A673 (cell line): Measurements from ENCODE around the gene ABCA2.

Source experiments
- EZH2 ChIP-seq: fragments of 200-600 bp; sonication (generic); IDR thresholded peaks from 2 replicates; pipeline ENCODE4 v1.6.1; 2017; ENCODE audit warnings: borderline replicate concordance, low read depth, mild to moderate bottlenecking, mixed read lengths, antibody characterized with exemption, low read length; ENCODE audit not compliant: poor library complexity, severe bottlenecking
- TF ChIP-seq, protein P1 (sequence below): fragments of 300-800, 200-600 bp; sonication (generic); conservative IDR thresholded peaks from 2 replicates; pipeline ENCODE4 v1.5.1; 2017; ENCODE audit warnings: low read depth, mild to moderate bottlenecking, antibody characterized with exemption, low read length, moderate library complexity, mixed read lengths

DNA sequence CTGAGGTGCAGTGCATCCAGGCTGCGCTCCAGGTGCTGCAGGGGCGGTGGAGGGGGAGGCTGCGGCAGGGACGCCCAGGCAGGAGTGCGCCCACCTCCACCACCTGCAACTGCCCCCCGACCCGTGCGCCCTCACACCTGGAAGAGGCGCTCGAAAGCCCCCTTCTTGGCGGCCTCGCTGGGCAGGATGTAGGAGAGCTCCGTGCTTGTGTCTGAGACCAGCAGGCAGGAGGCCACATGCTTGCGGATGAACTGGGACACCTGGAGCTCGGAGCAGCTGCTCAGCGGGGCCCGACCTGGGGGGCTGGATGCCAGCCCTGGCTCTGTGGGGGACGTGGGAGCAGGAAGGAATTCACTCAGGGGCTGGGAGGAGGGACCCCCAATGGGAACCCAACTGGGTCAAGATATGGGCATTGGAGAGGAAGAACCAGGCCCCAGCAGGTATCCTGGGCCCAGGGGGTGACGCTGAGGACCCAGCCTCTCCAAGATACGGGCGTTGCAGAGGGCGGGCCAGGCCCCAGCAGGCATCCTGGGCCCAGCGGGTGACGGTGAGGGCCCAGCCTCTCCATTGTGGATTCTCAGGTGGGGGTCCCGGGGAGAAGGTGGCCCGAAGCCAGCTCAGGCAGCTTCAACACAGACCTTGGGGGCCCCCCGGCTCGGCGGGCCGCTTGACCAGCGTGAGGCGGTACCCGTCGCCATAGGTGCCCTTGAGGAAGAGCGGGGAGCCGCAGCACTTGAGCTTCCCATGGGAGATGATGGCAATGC is 13.1 kb downstream of the ABCA2 start:
- TF ChIP-seq, protein P1, sequence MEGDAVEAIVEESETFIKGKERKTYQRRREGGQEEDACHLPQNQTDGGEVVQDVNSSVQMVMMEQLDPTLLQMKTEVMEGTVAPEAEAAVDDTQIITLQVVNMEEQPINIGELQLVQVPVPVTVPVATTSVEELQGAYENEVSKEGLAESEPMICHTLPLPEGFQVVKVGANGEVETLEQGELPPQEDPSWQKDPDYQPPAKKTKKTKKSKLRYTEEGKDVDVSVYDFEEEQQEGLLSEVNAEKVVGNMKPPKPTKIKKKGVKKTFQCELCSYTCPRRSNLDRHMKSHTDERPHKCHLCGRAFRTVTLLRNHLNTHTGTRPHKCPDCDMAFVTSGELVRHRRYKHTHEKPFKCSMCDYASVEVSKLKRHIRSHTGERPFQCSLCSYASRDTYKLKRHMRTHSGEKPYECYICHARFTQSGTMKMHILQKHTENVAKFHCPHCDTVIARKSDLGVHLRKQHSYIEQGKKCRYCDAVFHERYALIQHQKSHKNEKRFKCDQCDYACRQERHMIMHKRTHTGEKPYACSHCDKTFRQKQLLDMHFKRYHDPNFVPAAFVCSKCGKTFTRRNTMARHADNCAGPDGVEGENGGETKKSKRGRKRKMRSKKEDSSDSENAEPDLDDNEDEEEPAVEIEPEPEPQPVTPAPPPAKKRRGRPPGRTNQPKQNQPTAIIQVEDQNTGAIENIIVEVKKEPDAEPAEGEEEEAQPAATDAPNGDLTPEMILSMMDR, result no peak
- no peak for TF ChIP-seq EZH2
